T-helper 17 cell (primary cell): ENCODE data around the gene SLC12A6. TPM values are rescaled to one million over a fixed set of nuclear protein-coding genes. Genes with fewer than 3 reads are reported as not detected.
"Not testable (repeated sequence)": the region's sequence is repeated elsewhere in the genome, so short reads cannot be mapped to it uniquely, and the experiment has no call there.

Source experiments
- ATAC-seq: fragments of 150-1000 bp; cut with Tn5 transposase; 2 replicates; pipeline ENCODE4 v1.10.0; 2021; ENCODE audit warnings: mild to moderate bottlenecking, moderate library complexity
- DNase-seq, 3 donors: peaks; one replicate each; pipeline versions ENCODE4 v3.0.0 to v3.0.0-alpha.2; 2020 to 2021
- H3K9me3 ChIP-seq: one replicate; pipeline ENCODE4 v1.7.0; 2013; ENCODE audit warnings: low read length, mild to moderate bottlenecking; ENCODE audit not compliant: control insufficient read depth, poor library complexity, severe bottlenecking
- H3K27ac Mint-ChIP-seq: one replicate; pipeline ENCODE4 v1.8.0; 2022; ENCODE audit warnings: mild to moderate bottlenecking, moderate library complexity, mixed read lengths
- H3K27me3 Mint-ChIP-seq: one replicate; pipeline ENCODE4 v1.8.0; 2022; ENCODE audit warnings: mixed read lengths
- H3K36me3 Mint-ChIP-seq: one replicate; pipeline ENCODE4 v1.8.0; 2022; ENCODE audit warnings: low read depth, mixed read lengths
- H3K4me1 Mint-ChIP-seq: one replicate; pipeline ENCODE4 v1.8.0; 2022; ENCODE audit warnings: mild to moderate bottlenecking, mixed read lengths
- H3K4me3 Mint-ChIP-seq: one replicate; pipeline ENCODE4 v1.8.0; 2022; ENCODE audit warnings: mild to moderate bottlenecking, moderate library complexity, mixed read lengths
- total RNA-seq, 4 donors: library from RNA in 2 of 4; stranded (reverse) in 2 of 4; gene quantifications; one replicate each; pipeline ENCODE4 v1.2.3 and lab custom pipeline; 2022 to 2026

Gene SLC12A6
- total RNA-seq, 2 donors from 2014 or later: 57.9 to 69.2 TPM

GRCh38 chr15:34214135-34214534 is 123.4 kb downstream of the SLC12A6 start:
- Mint-ChIP-seq H3K4me1 (no peaks in the 10 kb centered on the region), H3K36me3 (no peaks in the 10 kb centered on the region), H3K27ac (no peak overlapping the region), H3K27me3 (peaks cover 10% of the 10 kb centered on the region), H3K4me3 (no peak overlapping the region)
- ATAC-seq: no peak
- H3K9me3 ChIP-seq: no peaks in the 10 kb centered on the region
- no peak for DNase-seq

- peaks cover 10% of the 10 kb centered on the region for H3K27me3 Mint-ChIP-seq
- H3K4me1 Mint-ChIP-seq: no peaks in the 10 kb centered on the region
- H3K4me3 Mint-ChIP-seq: no peak overlapping the region
- no peak overlapping the region for H3K27ac Mint-ChIP-seq
- ATAC-seq (no peak), DNase-seq (no peak)
- H3K36me3 Mint-ChIP-seq: no peaks in the 10 kb centered on the region
- no peaks in the 10 kb centered on the region for H3K9me3 ChIP-seq
Observed at GRCh38 chr15:34213690-34214089, 123.9 kb downstream of the SLC12A6 start.

GRCh38 chr15:34209421-34210282 is 127.9 kb downstream of the SLC12A6 start, which contains the start of gene KATNBL1:
TSS of gene KATNBL1 (minus strand) at chr15:34210096. CDS start at chr15:34163676, 46,420 bp downstream.
- Mint-ChIP-seq H3K4me3 (peak within 1 kb of the TSS; percentile 85), H3K27ac (peak within 1 kb of the TSS; percentile 66), H3K27me3 (peaks cover 5% of the 10 kb centered on the region), H3K4me1 (peaks cover 12% of the 10 kb centered on the region), H3K36me3 (no peaks in the 10 kb centered on the region)
- no peaks in the 10 kb centered on the region for H3K9me3 ChIP-seq
- ATAC-seq (peak; percentile 98), DNase-seq (peak; percentile 91 to 95 (median 95))

GRCh38 chr15:34206011-34206410 is 131.6 kb downstream of the SLC12A6 start:
- no peak for ATAC-seq
- Mint-ChIP-seq H3K4me3 (no peak overlapping the region), H3K27ac (no peak overlapping the region)

GRCh38 chr15:34203936-34204335 is 133.6 kb downstream of the SLC12A6 start:
- H3K4me3 Mint-ChIP-seq: no peak overlapping the region
- peaks cover 3% of the 10 kb centered on the region for H3K36me3 Mint-ChIP-seq
- H3K9me3 ChIP-seq: no peaks in the 10 kb centered on the region
- H3K27me3 Mint-ChIP-seq: no peaks in the 10 kb centered on the region
- peaks cover 22% of the 10 kb centered on the region for H3K4me1 Mint-ChIP-seq
- H3K27ac Mint-ChIP-seq: no peak overlapping the region
- ATAC-seq: no peak
- DNase-seq: no peak

More at GRCh38 chr15:34206011-34206410, 131.6 kb downstream of the SLC12A6 start:
- H3K4me1 Mint-ChIP-seq: peaks cover 21% of the 10 kb centered on the region
- H3K9me3 ChIP-seq: no peaks in the 10 kb centered on the region
- H3K36me3 Mint-ChIP-seq: peaks cover 3% of the 10 kb centered on the region
- no peak for DNase-seq
- H3K27me3 Mint-ChIP-seq: no peaks in the 10 kb centered on the region

- DNase-seq: no peak
- Mint-ChIP-seq H3K4me3 (no peak overlapping the region), H3K27ac (no peak overlapping the region), H3K4me1 (peaks cover 24% of the 10 kb centered on the region), H3K27me3 (no peaks in the 10 kb centered on the region), H3K36me3 (peaks cover 3% of the 10 kb centered on the region)
- ATAC-seq: no peak
- H3K9me3 ChIP-seq: no peaks in the 10 kb centered on the region
Observed at GRCh38 chr15:34203305-34203704, 134.3 kb downstream of the SLC12A6 start.

GRCh38 chr15:34193272-34193671 is 144.3 kb downstream of the SLC12A6 start:
- peaks cover 14% of the 10 kb centered on the region for H3K4me1 Mint-ChIP-seq
- H3K4me3 Mint-ChIP-seq, H3K27ac Mint-ChIP-seq, H3K27me3 Mint-ChIP-seq, H3K36me3 Mint-ChIP-seq, DNase-seq, ATAC-seq, H3K9me3 ChIP-seq: not testable (repeated sequence)

- Mint-ChIP-seq H3K36me3 (no peaks in the 10 kb centered on the region), H3K27ac (peak overlapping the region; percentile 68), H3K27me3 (no peaks in the 10 kb centered on the region), H3K4me3 (no peak overlapping the region), H3K4me1 (peaks cover 11% of the 10 kb centered on the region)
- DNase-seq: no peak
- no peaks in the 10 kb centered on the region for H3K9me3 ChIP-seq
- ATAC-seq: no peak
Observed at GRCh38 chr15:34188711-34189110, 148.9 kb downstream of the SLC12A6 start.

GRCh38 chr15:34185666-34186065 is 151.9 kb downstream of the SLC12A6 start:
- no peaks in the 10 kb centered on the region for H3K9me3 ChIP-seq
- H3K4me3 Mint-ChIP-seq: no peak overlapping the region
- DNase-seq (no peak), ATAC-seq (no peak)
- H3K27ac Mint-ChIP-seq: peak overlapping the region; percentile 29
- H3K36me3 Mint-ChIP-seq: peaks cover 2% of the 10 kb centered on the region
- H3K27me3 Mint-ChIP-seq: no peaks in the 10 kb centered on the region
- H3K4me1 Mint-ChIP-seq: peaks cover 13% of the 10 kb centered on the region

GRCh38 chr15:34182942-34183341 is 154.6 kb downstream of the SLC12A6 start:
- Mint-ChIP-seq H3K27ac (no peak overlapping the region), H3K36me3 (peaks cover 4% of the 10 kb centered on the region), H3K4me1 (peaks cover 14% of the 10 kb centered on the region), H3K27me3 (no peaks in the 10 kb centered on the region), H3K4me3 (no peak overlapping the region)
- ATAC-seq (no peak), DNase-seq (no peak)
- no peaks in the 10 kb centered on the region for H3K9me3 ChIP-seq

Other genes with a start within 250 kb of the SLC12A6 start
- 10 to 100 TPM; 43.0 to 50.4 TPM for gene EMC7, start 235.9 kb downstream of the SLC12A6 start, total RNA-seq
- 1 to 10 TPM; 2.8 to 3.3 TPM for gene PGBD4, start 235.7 kb downstream of the SLC12A6 start, total RNA-seq
- gene KATNBL1, start 127.7 kb downstream of the SLC12A6 start, total RNA-seq: 10 to 100 TPM; 23.8 to 26.2 TPM
- 10 to 100 TPM; 70.8 to 83.8 TPM for gene EMC4, start 112.8 kb downstream of the SLC12A6 start, total RNA-seq
- gene NOP10, start 5.4 kb upstream of the SLC12A6 start, total RNA-seq: 10 to 100 TPM; 40.8 to 52.8 TPM
- gene NUTM1, start 5.5 kb upstream of the SLC12A6 start, total RNA-seq: not detected
- 10 to 100 TPM; 93.2 to 99.0 TPM for gene LPCAT4, start 29.4 kb upstream of the SLC12A6 start, total RNA-seq
- gene GOLGA8A, start 100.0 kb upstream of the SLC12A6 start, total RNA-seq: 100 to 1,000 TPM; 210 to 223 TPM
- 100 to 1,000 TPM; 428 to 475 TPM for gene GOLGA8B, start 245.9 kb upstream of the SLC12A6 start, total RNA-seq